Measurements from ENCODE around the gene JAKMIP2. TPM values are rescaled to one million over a fixed set of nuclear protein-coding genes. Genes with fewer than 3 reads are reported as not detected.
A peak's percentile ranks its signal among the peaks of the same experiment; 100 is the strongest.

JAKMIP2 gene
- total RNA-seq, 1 donor from 2014 or later, result 35.6 TPM

GRCh38 chr5:147743678-147744374 is 38.7 kb downstream of the JAKMIP2 start:
- H3K27me3 Mint-ChIP-seq (ENCODE audit: low read depth), result no peaks in the 10 kb centered on the region
- H3K4me3 Mint-ChIP-seq, result no peak overlapping the region
- no peak for TF ChIP-seq CTCF (conservative IDR thresholded peaks at IDR 0.05)
- no peak overlapping the region for H3K27ac Mint-ChIP-seq (ENCODE audit: unreplicated experiment)
- H3K4me1 Mint-ChIP-seq, result peaks cover 15% of the 10 kb centered on the region
- H3K36me3 Mint-ChIP-seq (ENCODE audit: low read depth), result peaks cover 4% of the 10 kb centered on the region
- DNase-seq (ENCODE audit: low read depth, low spot score), result no peak
- no peaks in the 10 kb centered on the region for H3K9me3 Mint-ChIP-seq

GRCh38 chr5:147743012-147743411 is 39.5 kb downstream of the JAKMIP2 start:
- DNase-seq (ENCODE audit: low read depth, low spot score), result no peak
- H3K36me3 Mint-ChIP-seq (ENCODE audit: low read depth), result peaks cover 6% of the 10 kb centered on the region
- no peak overlapping the region for H3K4me3 Mint-ChIP-seq
- no peak for TF ChIP-seq CTCF (conservative IDR thresholded peaks at IDR 0.05)
- no peaks in the 10 kb centered on the region for H3K9me3 Mint-ChIP-seq
- H3K27me3 Mint-ChIP-seq (ENCODE audit: low read depth), result no peaks in the 10 kb centered on the region
- H3K4me1 Mint-ChIP-seq, result peaks cover 15% of the 10 kb centered on the region
- H3K27ac Mint-ChIP-seq (ENCODE audit: unreplicated experiment), result no peak overlapping the region

- peaks cover 6% of the 10 kb centered on the region for H3K36me3 Mint-ChIP-seq (ENCODE audit: low read depth)
- H3K27me3 Mint-ChIP-seq (ENCODE audit: low read depth), result no peaks in the 10 kb centered on the region
- no peaks in the 10 kb centered on the region for H3K9me3 Mint-ChIP-seq
- no peak for DNase-seq (ENCODE audit: low read depth, low spot score)
- no peak overlapping the region for H3K4me3 Mint-ChIP-seq
- TF ChIP-seq CTCF (conservative IDR thresholded peaks at IDR 0.05), result no peak
- H3K27ac Mint-ChIP-seq (ENCODE audit: unreplicated experiment), result no peak overlapping the region
- H3K4me1 Mint-ChIP-seq, result peaks cover 15% of the 10 kb centered on the region
These were observed 40.4 kb downstream of the JAKMIP2 start for GRCh38 chr5:147742151-147742550.

GRCh38 chr5:147740864-147741263 is 41.7 kb downstream of the JAKMIP2 start:
- DNase-seq (ENCODE audit: low read depth, low spot score), result no peak
- Mint-ChIP-seq H3K9me3 (no peaks in the 10 kb centered on the region), H3K4me1 (peaks cover 15% of the 10 kb centered on the region), H3K27me3 (ENCODE audit: low read depth) (no peaks in the 10 kb centered on the region), H3K36me3 (ENCODE audit: low read depth) (peaks cover 6% of the 10 kb centered on the region), H3K27ac (ENCODE audit: unreplicated experiment) (no peak overlapping the region), H3K4me3 (no peak overlapping the region)
- TF ChIP-seq CTCF (conservative IDR thresholded peaks at IDR 0.05), result peak; percentile 37

GRCh38 chr5:147737921-147738320 is 44.6 kb downstream of the JAKMIP2 start:
- no peak overlapping the region for H3K4me3 Mint-ChIP-seq

More at GRCh38 chr5:147737921-147738320, 44.6 kb downstream of the JAKMIP2 start:
- TF ChIP-seq CTCF (conservative IDR thresholded peaks at IDR 0.05), result no peak
- peaks cover 4% of the 10 kb centered on the region for H3K9me3 Mint-ChIP-seq
- H3K4me1 Mint-ChIP-seq, result peaks cover 12% of the 10 kb centered on the region
- no peak overlapping the region for H3K27ac Mint-ChIP-seq (ENCODE audit: unreplicated experiment)
- H3K36me3 Mint-ChIP-seq (ENCODE audit: low read depth), result peaks cover 10% of the 10 kb centered on the region
- no peaks in the 10 kb centered on the region for H3K27me3 Mint-ChIP-seq (ENCODE audit: low read depth)
- no peak for DNase-seq (ENCODE audit: low read depth, low spot score)

All from neural crest cell (in vitro differentiated cells).